WTC11 (cell line): ENCODE data around the gene STPG3. TPM values are rescaled to one million over a fixed set of nuclear protein-coding genes. Genes with fewer than 3 reads are reported as not detected.
A peak's percentile ranks its signal among the peaks of the same experiment; 100 is the strongest.

Experiments used
- ATAC-seq: fragments of 200-7000 bp; cut with Tn5 transposase; 2 replicates; pipeline ENCODE4 v1.10.0; 2021; ENCODE audit warnings: mild to moderate bottlenecking, moderate library complexity
- CTCF ChIA-PET: fragments of 300-600 bp; sonication (Branson Sonifier 250); formaldehyde crosslinking; loops from one replicate; lab custom pipeline; 2021; ENCODE audit warnings: antibody characterized with exemption; lab: Charles Lee
- POLR2A ChIA-PET: fragments of 350-600 bp; sonication (Branson Sonifier 250); formaldehyde crosslinking; loops from one replicate; lab custom pipeline; 2021; ENCODE audit warnings: antibody characterized with exemption; lab: Charles Lee
- DNase-seq: peaks from one replicate; pipeline ENCODE4 v3.0.0; 2021; ENCODE audit warnings: low spot score
- H3K27ac Mint-ChIP-seq: 2 replicates; pipeline ENCODE4 v1.8.0; 2021; ENCODE audit warnings: mixed read lengths
- H3K27me3 Mint-ChIP-seq: 2 replicates; pipeline ENCODE4 v1.8.0; 2021; ENCODE audit warnings: low read depth, mild to moderate bottlenecking, moderate library complexity, mixed read lengths
- H3K36me3 Mint-ChIP-seq: 2 replicates; pipeline ENCODE4 v1.8.0; 2021; ENCODE audit warnings: mixed read lengths
- H3K4me1 Mint-ChIP-seq: 2 replicates; pipeline ENCODE4 v1.8.0; 2022; ENCODE audit warnings: mixed read lengths
- H3K4me3 Mint-ChIP-seq: 2 replicates; pipeline ENCODE4 v1.8.0; 2021; ENCODE audit warnings: mild to moderate bottlenecking, moderate library complexity, mixed read lengths
- H3K9me3 Mint-ChIP-seq: 2 replicates; pipeline ENCODE4 v1.8.0; 2021; ENCODE audit warnings: mixed read lengths
- ARID4B ChIP-seq: sonication (generic); formaldehyde crosslinking; IDR thresholded peaks from 2 replicates; pipeline ENCODE4 v1.8.0; 2023; ENCODE audit warnings: missing genetic modification reagents, mild to moderate bottlenecking, borderline replicate concordance
- CREM ChIP-seq: sonication (generic); formaldehyde crosslinking; IDR thresholded peaks from 2 replicates; pipeline ENCODE4 v1.8.1; 2022; ENCODE audit warnings: mild to moderate bottlenecking, missing genetic modification reagents, moderate library complexity
- E2F1 ChIP-seq: sonication (generic); formaldehyde crosslinking; IDR thresholded peaks from 2 replicates; pipeline ENCODE4 v1.8.0; 2022; ENCODE audit warnings: mild to moderate bottlenecking, missing genetic modification reagents
- ETV6 ChIP-seq: sonication (generic); formaldehyde crosslinking; IDR thresholded peaks from 2 replicates; pipeline ENCODE4 v1.8.1; 2022; ENCODE audit warnings: mild to moderate bottlenecking, missing genetic modification reagents
- FOXK1 ChIP-seq: sonication (generic); formaldehyde crosslinking; IDR thresholded peaks from 2 replicates; pipeline ENCODE4 v1.8.0; 2022; ENCODE audit warnings: mild to moderate bottlenecking, moderate library complexity, missing genetic modification reagents
- FOXP1 ChIP-seq: sonication (generic); formaldehyde crosslinking; IDR thresholded peaks from 2 replicates; pipeline ENCODE4 v1.8.0; 2022; ENCODE audit warnings: missing genetic modification reagents, mild to moderate bottlenecking, moderate library complexity, borderline replicate concordance
- GRHL2 ChIP-seq: fragments of 250-450 bp; sonication (Bioruptor Pico); IDR thresholded peaks from 2 replicates; pipeline ENCODE4 v1.8.0; 2022; ENCODE audit warnings: mild to moderate bottlenecking, moderate library complexity; ENCODE audit not compliant: insufficient replicate concordance, severe bottlenecking
- HMGXB4 ChIP-seq: sonication (generic); formaldehyde crosslinking; IDR thresholded peaks from 2 replicates; pipeline ENCODE4 v1.8.1; 2023; ENCODE audit warnings: mild to moderate bottlenecking, moderate library complexity, missing genetic modification reagents
- NFATC4 ChIP-seq: fragments of 250-450 bp; sonication (Bioruptor Pico); IDR thresholded peaks from 2 replicates; pipeline ENCODE4 v1.9.0; 2021; ENCODE audit warnings: mild to moderate bottlenecking
- NR2C2 ChIP-seq: sonication (generic); formaldehyde crosslinking; IDR thresholded peaks from 2 replicates; pipeline ENCODE4 v1.8.0; 2022; ENCODE audit warnings: mild to moderate bottlenecking, missing genetic modification reagents
- SP1 ChIP-seq: sonication (generic); formaldehyde crosslinking; conservative IDR thresholded peaks from 2 replicates; pipeline ENCODE4 v1.8.1; 2022; ENCODE audit warnings: missing genetic modification reagents
- TP53 ChIP-seq: sonication (generic); formaldehyde crosslinking; IDR thresholded peaks from 2 replicates; pipeline ENCODE4 v1.8.1; 2023; ENCODE audit warnings: mild to moderate bottlenecking, missing genetic modification reagents
- USF2 ChIP-seq: sonication (generic); formaldehyde crosslinking; IDR thresholded peaks from 2 replicates; pipeline ENCODE4 v1.8.1; 2023; ENCODE audit warnings: mild to moderate bottlenecking, missing genetic modification reagents, moderate library complexity
- ZBTB21 ChIP-seq: sonication (generic); formaldehyde crosslinking; IDR thresholded peaks from 2 replicates; pipeline ENCODE4 v1.8.1; 2023; ENCODE audit warnings: mild to moderate bottlenecking, missing genetic modification reagents, borderline replicate concordance
- ZMAT4 ChIP-seq: fragments of 250-450 bp; sonication (Bioruptor Pico); IDR thresholded peaks from 2 replicates; pipeline ENCODE4 v1.9.0; 2021; ENCODE audit warnings: mild to moderate bottlenecking
- ZNF121 ChIP-seq: sonication (generic); formaldehyde crosslinking; IDR thresholded peaks from 2 replicates; pipeline ENCODE4 v1.8.0; 2023; ENCODE audit warnings: missing genetic modification reagents
- ZNF317 ChIP-seq: sonication (generic); formaldehyde crosslinking; IDR thresholded peaks from 2 replicates; pipeline ENCODE4 v1.8.1; 2023; ENCODE audit warnings: low read depth, mild to moderate bottlenecking, moderate library complexity, missing genetic modification reagents, borderline replicate concordance
- ZNF416 ChIP-seq: fragments of 250-450 bp; sonication (Bioruptor Pico); IDR thresholded peaks from 2 replicates; pipeline ENCODE4 v1.9.0; 2021; ENCODE audit warnings: mild to moderate bottlenecking, inconsistent platforms
- ZNF512 ChIP-seq: sonication (generic); formaldehyde crosslinking; IDR thresholded peaks from 2 replicates; pipeline ENCODE4 v1.8.1; 2022; ENCODE audit warnings: missing genetic modification reagents, borderline replicate concordance
- ZNF532 ChIP-seq: fragments of 250-450 bp; sonication (Bioruptor Pico); IDR thresholded peaks from 2 replicates; pipeline ENCODE4 v1.9.0; 2021; ENCODE audit warnings: mild to moderate bottlenecking, borderline replicate concordance
- ZNF671 ChIP-seq: fragments of 250-450 bp; sonication (Bioruptor Pico); IDR thresholded peaks from 2 replicates; pipeline ENCODE4 v1.8.0; 2021; ENCODE audit warnings: mild to moderate bottlenecking
- total RNA-seq: library from RNA; stranded (reverse); gene quantifications from 3 replicates; pipeline ENCODE4 v1.2.3, GENCODE V29; 2021

STPG3 gene
- total RNA-seq, 1 experiment from 2014 or later = 0.26 TPM

- peaks cover 8% of the 10 kb centered on the region for H3K4me1 Mint-ChIP-seq
- ATAC-seq = peak; percentile 82
- ChIA-PET CTCF (interaction anchor here (0.6 to 4.6 kb wide), 20 partner anchors 8 to 219 kb away, joined by 3 to 59 read pairs (median 5); partner anchors contain the start of genes MAN1B1, NRARP, RNF224 and TOR4A), POLR2A (interaction anchor here (0.9 to 4.2 kb wide), 5 partner anchors 10 to 54 kb away, joined by 3 to 30 read pairs (median 8); partner anchors contain the start of genes TPRN and TUBB4B)
- peak within 1 kb of the TSS; percentile 86 for H3K27ac Mint-ChIP-seq
- peak within 1 kb of the TSS; percentile 94 for H3K4me3 Mint-ChIP-seq
- peak; percentile 93 for DNase-seq
- H3K27me3 Mint-ChIP-seq = peaks cover 7% of the 10 kb centered on the region; the same call in 1 of the 2 replicates
- H3K36me3 Mint-ChIP-seq = peaks cover 16% of the 10 kb centered on the region
- H3K9me3 Mint-ChIP-seq = no peaks in the 10 kb centered on the region
- TF ChIP-seq ZNF121 (CRISPR knock-in tag) (no peak), TP53 (CRISPR knock-in tag) (peak; percentile 54; the same call in 1 of the 2 replicates), ZNF512 (CRISPR knock-in tag) (no peak), GRHL2 (CRISPR knock-in tag) (no peak), ZNF416 (CRISPR knock-in tag) (no peak), FOXK1 (0 out of 2 replicates have a peak, but pooled peaks have one; percentile 51), ARID4B (CRISPR knock-in tag) (0 out of 2 replicates have a peak, but pooled peaks have one; percentile 45), CREM (CRISPR knock-in tag) (peak; percentile 31; the same call in 1 of the 2 replicates), FOXP1 (CRISPR knock-in tag) (no peak), USF2 (CRISPR knock-in tag) (peak; percentile 43; the same call in 1 of the 2 replicates), E2F1 (CRISPR knock-in tag) (no peak), ZNF671 (no peak), ZNF532 (CRISPR knock-in tag) (no peak), ZMAT4 (CRISPR knock-in tag) (peak; percentile 83; the same call in 1 of the 2 replicates), NFATC4 (no peak), ETV6 (CRISPR knock-in tag) (peak; percentile 42; the same call in 1 of the 2 replicates), ZBTB21 (CRISPR knock-in tag) (peak; percentile 52; the same call in 1 of the 2 replicates), ZNF317 (CRISPR knock-in tag) (no peak), NR2C2 (CRISPR knock-in tag) (no peak), SP1 (CRISPR knock-in tag) (peak; percentile 99), HMGXB4 (CRISPR knock-in tag) (peak; percentile 76; the same call in 1 of the 2 replicates)
These were observed 3.8 kb downstream of the STPG3 start, which contains the start of gene NELFB for GRCh38 chr9:137254624-137255447. NELFB (plus strand) TSS chr9:137255327.
